H9 (cell line): ENCODE data around the gene IGF2BP3. TPM values are rescaled to one million over a fixed set of nuclear protein-coding genes. Genes with fewer than 3 reads are reported as not detected.

Experiments
- DNase-seq: peaks from one replicate; pipeline ENCODE4 v3.0.0-alpha.2; 2017
- H2AFZ ChIP-seq: one replicate; pipeline ENCODE4 v1.6.1; 2013; ENCODE audit warnings: mild to moderate bottlenecking, low read length, control low read depth, moderate library complexity
- H2AK5ac ChIP-seq: 2 replicates; pipeline ENCODE4 v1.6.1; 2013; ENCODE audit warnings: low read length, control low read depth, mixed read lengths; ENCODE audit not compliant: insufficient read length
- H2BK120ac ChIP-seq: one replicate; pipeline ENCODE4 v1.6.1; 2013; ENCODE audit warnings: low read depth, mild to moderate bottlenecking, low read length, control low read depth, inconsistent platforms; ENCODE audit not compliant: poor library complexity, severe bottlenecking
- H2BK12ac ChIP-seq: 2 replicates; pipeline ENCODE4 v1.6.1; 2013; ENCODE audit warnings: low read length, control low read depth, mixed read lengths, low read depth; ENCODE audit not compliant: insufficient read length
- H2BK15ac ChIP-seq: 2 replicates; pipeline ENCODE4 v1.6.1; 2013; ENCODE audit warnings: low read depth, low read length, control low read depth
- H2BK20ac ChIP-seq: one replicate; pipeline ENCODE4 v1.6.1; 2013; ENCODE audit warnings: low read depth, mild to moderate bottlenecking, low read length, control low read depth, inconsistent platforms; ENCODE audit not compliant: poor library complexity, severe bottlenecking
- H2BK5ac ChIP-seq: 2 replicates; pipeline ENCODE4 v1.6.1; 2013; ENCODE audit warnings: low read length, control low read depth, mixed read lengths; ENCODE audit not compliant: insufficient read length
- H3K14ac ChIP-seq: 2 replicates; pipeline ENCODE4 v1.6.1; 2013; ENCODE audit warnings: low read length, control low read depth; ENCODE audit not compliant: insufficient read depth
- H3K18ac ChIP-seq: 2 replicates; pipeline ENCODE4 v1.6.1; 2013; ENCODE audit warnings: low read depth, mild to moderate bottlenecking, mixed read lengths, low read length, control low read depth; ENCODE audit not compliant: insufficient read length
- H3K23ac ChIP-seq: 2 replicates; pipeline ENCODE4 v1.6.1; 2013; ENCODE audit warnings: low read length, control low read depth, mixed read lengths, low read depth; ENCODE audit not compliant: insufficient read length
- H3K23me2 ChIP-seq: 2 replicates; pipeline ENCODE4 v1.6.1; 2013; ENCODE audit warnings: low read depth, mild to moderate bottlenecking, mixed read lengths, low read length, control low read depth; ENCODE audit not compliant: insufficient read length, poor library complexity, severe bottlenecking
- H3K27ac ChIP-seq: 2 replicates; pipeline ENCODE4 v1.5.1; 2013; ENCODE audit warnings: low read length, control low read depth, mixed read lengths, low read depth; ENCODE audit not compliant: insufficient read length
- H3K27me3 ChIP-seq: 2 replicates; pipeline ENCODE4 v1.6.1; 2013; ENCODE audit warnings: low read length, control low read depth, inconsistent platforms; ENCODE audit not compliant: insufficient read depth
- H3K4ac ChIP-seq: 2 replicates; pipeline ENCODE4 v1.6.1; 2013; ENCODE audit warnings: low read depth, mild to moderate bottlenecking, control low read depth, inconsistent platforms, low read length, moderate library complexity
- H3K4me1 ChIP-seq: 2 replicates; pipeline ENCODE4 v1.6.1; 2013; ENCODE audit warnings: low read length, control low read depth, inconsistent platforms; ENCODE audit not compliant: insufficient read depth
- H3K4me2 ChIP-seq: 2 replicates; pipeline ENCODE4 v1.6.1; 2013; ENCODE audit warnings: low read length, control low read depth, mixed read lengths; ENCODE audit not compliant: insufficient read length, insufficient read depth
- H3K56ac ChIP-seq: 2 replicates; pipeline ENCODE4 v1.6.1; 2013; ENCODE audit warnings: low read depth, mild to moderate bottlenecking, mixed read lengths, low read length, control low read depth; ENCODE audit not compliant: insufficient read length
- H3K79me1 ChIP-seq: 2 replicates; pipeline ENCODE4 v1.6.1; 2013; ENCODE audit warnings: low read depth, mild to moderate bottlenecking, moderate library complexity, low read length, control low read depth, inconsistent platforms; ENCODE audit not compliant: insufficient read depth, poor library complexity, severe bottlenecking
- H3K79me2 ChIP-seq: 2 replicates; pipeline ENCODE4 v1.6.1; 2013; ENCODE audit warnings: low read length, control low read depth, inconsistent platforms; ENCODE audit not compliant: insufficient read depth
- H3K9ac ChIP-seq: 2 replicates; pipeline ENCODE4 v1.6.1; 2013; ENCODE audit warnings: low read length, control low read depth, mixed read lengths; ENCODE audit not compliant: insufficient read length; ENCODE audit errors: extremely low read depth
- H3K9me3 ChIP-seq: one replicate; pipeline ENCODE4 v1.6.1; 2013; ENCODE audit warnings: low read depth, low read length, inconsistent platforms; ENCODE audit not compliant: control insufficient read depth
- H3T11ph ChIP-seq: one replicate; pipeline ENCODE4 v1.6.1; 2013; ENCODE audit warnings: mild to moderate bottlenecking, low read length, control low read depth, inconsistent platforms
- H4K20me1 ChIP-seq: one replicate; pipeline ENCODE4 v1.6.1; 2013; ENCODE audit not compliant: control insufficient read depth, insufficient read length, insufficient read depth
- H4K5ac ChIP-seq: 2 replicates; pipeline ENCODE4 v1.6.1; 2013; ENCODE audit warnings: low read depth, mild to moderate bottlenecking, mixed read lengths, low read length, control low read depth; ENCODE audit not compliant: insufficient read length
- H4K8ac ChIP-seq: replicated peaks from 2 replicates; pipeline ENCODE4 v1.6.1; 2013; ENCODE audit warnings: low read length, control low read depth, mixed read lengths, low read depth; ENCODE audit not compliant: insufficient read length
- H4K91ac ChIP-seq: 2 replicates; pipeline ENCODE4 v1.6.1; 2013; ENCODE audit warnings: low read depth, mild to moderate bottlenecking, moderate library complexity, mixed read lengths, low read length, control low read depth; ENCODE audit not compliant: insufficient read length
- H3K27ac Mint-ChIP-seq, 3 experiments: 2 replicates in 2 of 3; 3 replicates in 1 of 3; pipeline ENCODE4 v1.8.0; 2020 to 2021; ENCODE audit warnings: mixed read lengths in 3 of 3, mild to moderate bottlenecking in 1 of 3, moderate library complexity in 1 of 3
- H3K27me3 Mint-ChIP-seq: 2 replicates; pipeline ENCODE4 v1.8.0; 2021; ENCODE audit warnings: low read depth, mild to moderate bottlenecking, moderate library complexity, mixed read lengths
- H3K36me3 Mint-ChIP-seq, 3 experiments: 2 replicates in 2 of 3; 3 replicates in 1 of 3; pipeline ENCODE4 v1.8.0; 2020 to 2021; ENCODE audit warnings: low read depth in 3 of 3, mixed read lengths in 3 of 3; ENCODE audit not compliant: insufficient read depth in 1 of 3
- H3K4me1 Mint-ChIP-seq, 2 experiments: 2 replicates each; pipeline ENCODE4 v1.8.0; 2020; ENCODE audit warnings: mixed read lengths in 2 of 2
- H3K4me3 Mint-ChIP-seq, 2 experiments: 2 replicates in 1 of 2; 3 replicates in 1 of 2; pipeline ENCODE4 v1.8.0; 2020 to 2021; ENCODE audit warnings: mild to moderate bottlenecking in 2 of 2, mixed read lengths in 2 of 2, moderate library complexity in 1 of 2
- H3K9me3 Mint-ChIP-seq, 2 experiments: 2 replicates in 1 of 2; 3 replicates in 1 of 2; pipeline ENCODE4 v1.8.0; 2020; ENCODE audit warnings: mild to moderate bottlenecking in 2 of 2, mixed read lengths in 2 of 2, moderate library complexity in 1 of 2
- CTCF ChIP-seq: fragments of 200-600 bp; sonication (generic); conservative IDR thresholded peaks from 3 replicates; pipeline ENCODE4 v1.8.0; 2021; ENCODE audit warnings: antibody characterized with exemption, mild to moderate bottlenecking
- WGBS: extraction: QIAGEN DNeasy Blood & Tissue Kit; methylation state at CpG from one replicate; pipeline ENCODE4 v1.1.7; 2013; ENCODE audit warnings: missing lambda C conversion rate, low lambda C conversion rate, mixed read lengths; ENCODE audit not compliant: insufficient read length; ENCODE audit errors: extremely low coverage; 5-methylcytosine and 5-hydroxymethylcytosine counted together
- total RNA-seq: library from RNA; stranded (reverse); gene quantifications from 2 replicates; pipeline ENCODE4 v1.2.1, GENCODE V29; 2021

Gene IGF2BP3
- total RNA-seq, 1 experiment from 2014 or later, result 197 TPM

GRCh38 chr7:23377134-23377533 is 93.2 kb downstream of the IGF2BP3 start:
- Histone ChIP-seq H2BK15ac (no peak overlapping the region), H3K23ac (no peak overlapping the region), H2AFZ (no peak overlapping the region), H2BK5ac (no peak overlapping the region), H2AK5ac (no peak overlapping the region), H3K27me3 (no peaks in the 10 kb centered on the region), H3K56ac (no peak overlapping the region), H3K4ac (no peak overlapping the region), H3K79me1 (peaks cover 26% of the 10 kb centered on the region), H4K20me1 (no peaks in the 10 kb centered on the region), H4K5ac (no peak overlapping the region), H3K23me2 (no peaks in the 10 kb centered on the region), H3K79me2 (peaks cover 19% of the 10 kb centered on the region; the same call in 1 of the 2 replicates), H2BK12ac (no peak overlapping the region), H3K18ac (no peak overlapping the region), H3K4me1 (no peaks in the 10 kb centered on the region; the same call in 1 of the 2 replicates), H3K9me3 (no peaks in the 10 kb centered on the region), H3K9ac (no peak overlapping the region), H3K14ac (no peak overlapping the region), H4K91ac (no peak overlapping the region), H3K27ac (no peak overlapping the region), H2BK120ac (no peak overlapping the region), H4K8ac (no peak overlapping the region), H2BK20ac (no peak overlapping the region), H3K4me2 (no peak overlapping the region), H3T11ph (no peak overlapping the region)
- no peak for DNase-seq
- H3K27ac Mint-ChIP-seq, result 0 out of 7 replicates have a peak overlapping the region, but pooled peaks of 1 of the 3 experiments have one; percentile 40
- peaks cover 13 to 46% (median 36%) of the 10 kb centered on the region in 3 experiments; a peak in 6 of 7 replicates for H3K36me3 Mint-ChIP-seq
- peaks cover 27 to 31% of the 10 kb centered on the region in 2 experiments for H3K4me1 Mint-ChIP-seq
- no peaks in the 10 kb centered on the region for H3K9me3 Mint-ChIP-seq
- TF ChIP-seq CTCF, result no peak
- H3K4me3 Mint-ChIP-seq, result no peak overlapping the region
- WGBS, result no CpG with 5 or more reads among the region's 3 CpGs
- no peaks in the 10 kb centered on the region for H3K27me3 Mint-ChIP-seq
